Chondrocyte (in vitro differentiated cells): Measurements from ENCODE around the gene KIAA1217. TPM values are rescaled to one million over a fixed set of nuclear protein-coding genes. Genes with fewer than 3 reads are reported as not detected.
A peak's percentile ranks its signal among the peaks of the same experiment; 100 is the strongest.

Experiments used
- DNase-seq: peaks from one replicate; pipeline ENCODE4 v3.0.0; 2021; ENCODE audit warnings: mixed read lengths, low spot score
- H3K27ac Mint-ChIP-seq: one replicate; pipeline ENCODE4 v1.8.0; 2021; ENCODE audit warnings: mild to moderate bottlenecking, moderate library complexity, mixed read lengths; ENCODE audit not compliant: unreplicated experiment
- H3K27me3 Mint-ChIP-seq: 2 replicates; pipeline ENCODE4 v1.8.0; 2021; ENCODE audit warnings: low read depth, mixed read lengths
- H3K36me3 Mint-ChIP-seq: 2 replicates; pipeline ENCODE4 v1.8.0; 2021; ENCODE audit warnings: low read depth, mixed read lengths
- H3K4me1 Mint-ChIP-seq: 2 replicates; pipeline ENCODE4 v1.8.0; 2021; ENCODE audit warnings: low read depth, mild to moderate bottlenecking, mixed read lengths
- H3K4me3 Mint-ChIP-seq: one replicate; pipeline ENCODE4 v1.8.0; 2021; ENCODE audit warnings: mild to moderate bottlenecking, moderate library complexity, mixed read lengths; ENCODE audit not compliant: unreplicated experiment
- H3K9me3 Mint-ChIP-seq: 2 replicates; pipeline ENCODE4 v1.8.0; 2021; ENCODE audit warnings: low read depth, mixed read lengths
- CTCF ChIP-seq: fragments of 200-600 bp; sonication (generic); IDR thresholded peaks from 2 replicates; pipeline ENCODE4 v1.5.0; 2021; ENCODE audit warnings: antibody characterized with exemption, mild to moderate bottlenecking, moderate library complexity
- total RNA-seq: library from RNA; stranded (reverse); gene quantifications from 3 replicates; pipeline ENCODE4 v1.2.1, GENCODE V29; 2021

The KIAA1217 gene
- total RNA-seq, 1 donor from 2014 or later: 13.2 TPM

DNA sequence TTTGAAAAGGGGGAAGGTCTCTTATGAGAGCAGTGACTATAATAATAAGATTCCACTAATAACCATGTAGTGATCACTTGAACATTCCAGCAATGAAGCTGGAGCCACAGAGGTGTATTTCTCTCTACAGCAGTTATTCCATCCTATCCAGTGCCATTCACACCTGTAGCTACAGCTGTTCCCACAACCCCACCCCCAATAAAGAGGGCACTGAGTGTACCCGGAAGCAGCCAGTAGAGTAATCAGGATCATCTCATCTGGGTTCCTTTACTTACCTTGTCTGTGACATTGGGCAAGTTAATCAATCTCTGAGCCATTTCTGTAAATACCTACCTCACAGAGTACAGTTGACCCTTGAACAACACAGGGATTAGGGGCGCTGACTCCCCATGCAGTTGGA is 188.7 kb downstream of the KIAA1217 start:
- DNase-seq: no peak
- Mint-ChIP-seq H3K36me3 (no peaks in the 10 kb centered on the region), H3K27ac (no peak overlapping the region), H3K9me3 (no peaks in the 10 kb centered on the region), H3K4me1 (no peaks in the 10 kb centered on the region), H3K4me3 (no peak overlapping the region), H3K27me3 (peaks cover 7% of the 10 kb centered on the region)
- no peak for TF ChIP-seq CTCF

- peaks cover 4% of the 10 kb centered on the region for H3K27me3 Mint-ChIP-seq
- DNase-seq: no peak
- H3K36me3 Mint-ChIP-seq: no peaks in the 10 kb centered on the region
- H3K27ac Mint-ChIP-seq: no peak overlapping the region
- no peak overlapping the region for H3K4me3 Mint-ChIP-seq
- TF ChIP-seq CTCF: no peak
- H3K4me1 Mint-ChIP-seq: peaks cover 3% of the 10 kb centered on the region
- H3K9me3 Mint-ChIP-seq: no peaks in the 10 kb centered on the region
Measured at GRCh38 chr10:24404567-24404966, 195.6 kb downstream of the KIAA1217 start.

DNA sequence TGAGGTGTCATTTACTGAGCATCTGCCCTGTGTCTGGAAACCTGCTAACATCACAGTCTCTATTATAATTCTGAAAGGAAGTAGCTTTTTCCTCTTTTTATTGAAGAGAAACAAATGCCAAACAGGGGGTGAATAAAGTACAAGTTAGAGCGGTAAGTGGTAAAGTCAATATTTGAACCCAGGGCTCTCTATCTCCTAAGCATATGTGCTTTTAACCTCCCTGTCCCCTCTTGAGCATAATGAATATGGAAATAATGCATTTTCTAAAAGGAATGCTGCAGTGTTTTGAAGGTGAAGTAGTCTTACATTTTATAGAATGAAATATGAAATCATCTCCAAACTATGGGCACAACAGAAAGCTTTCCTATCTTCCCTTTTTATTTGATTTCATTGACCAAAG is 196.7 kb downstream of the KIAA1217 start:
- H3K36me3 Mint-ChIP-seq: no peaks in the 10 kb centered on the region
- H3K9me3 Mint-ChIP-seq: no peaks in the 10 kb centered on the region
- TF ChIP-seq CTCF: no peak
- no peak overlapping the region for H3K4me3 Mint-ChIP-seq
- H3K27ac Mint-ChIP-seq: no peak overlapping the region
- peaks cover 3% of the 10 kb centered on the region for H3K4me1 Mint-ChIP-seq
- H3K27me3 Mint-ChIP-seq: peaks cover 4% of the 10 kb centered on the region
- DNase-seq: no peak

DNA sequence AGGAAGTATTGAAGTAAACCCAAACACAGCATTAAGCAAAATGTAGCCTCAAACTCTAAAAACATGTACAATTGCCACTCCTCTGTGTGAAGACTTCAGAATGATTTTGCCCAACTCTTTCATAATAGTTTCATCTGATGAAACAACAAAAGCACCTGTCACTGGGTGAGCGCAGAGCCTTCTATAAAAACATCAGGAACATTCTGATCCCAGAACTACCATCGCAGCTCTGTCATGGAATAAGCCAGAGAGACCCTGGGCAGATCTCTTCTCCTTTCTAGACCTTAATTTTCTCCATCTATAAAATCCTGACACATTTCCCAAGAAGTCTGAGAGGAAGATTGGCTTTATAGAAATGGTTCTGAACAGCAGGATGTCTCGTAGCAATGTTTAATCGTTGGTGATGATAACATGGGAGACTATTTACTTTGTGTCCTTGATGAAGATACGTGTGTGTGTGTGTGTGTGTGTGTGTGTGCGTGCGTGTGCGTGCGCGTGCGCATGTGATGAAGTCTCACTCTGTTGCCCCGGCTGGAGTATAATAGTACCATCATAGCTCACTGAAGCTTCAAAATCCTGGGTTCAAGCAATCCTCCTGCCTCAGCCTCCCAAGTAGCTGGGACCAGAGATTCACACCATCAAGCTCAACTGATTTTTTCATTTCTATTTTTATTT is 198.0 kb downstream of the KIAA1217 start:
- no peak for DNase-seq
- Mint-ChIP-seq H3K4me1 (peaks cover 8% of the 10 kb centered on the region), H3K4me3 (no peak overlapping the region), H3K27ac (no peak overlapping the region), H3K9me3 (no peaks in the 10 kb centered on the region), H3K36me3 (no peaks in the 10 kb centered on the region), H3K27me3 (peaks cover 4% of the 10 kb centered on the region)
- no peak for TF ChIP-seq CTCF

GRCh38 chr10:24407928-24408327 is 199.0 kb downstream of the KIAA1217 start:
- Mint-ChIP-seq H3K4me1 (peaks cover 8% of the 10 kb centered on the region), H3K4me3 (no peak overlapping the region), H3K27me3 (peaks cover 4% of the 10 kb centered on the region), H3K9me3 (no peaks in the 10 kb centered on the region), H3K27ac (peak overlapping the region; percentile 4), H3K36me3 (no peaks in the 10 kb centered on the region)
- no peak for DNase-seq
- TF ChIP-seq CTCF: no peak
